ENCODE measurements around the gene C10orf67.
"Not testable (repeated sequence)": the region's sequence is repeated elsewhere in the genome, so short reads cannot be mapped to it uniquely, and the experiment has no call there.

Gene C10orf67

DNA sequence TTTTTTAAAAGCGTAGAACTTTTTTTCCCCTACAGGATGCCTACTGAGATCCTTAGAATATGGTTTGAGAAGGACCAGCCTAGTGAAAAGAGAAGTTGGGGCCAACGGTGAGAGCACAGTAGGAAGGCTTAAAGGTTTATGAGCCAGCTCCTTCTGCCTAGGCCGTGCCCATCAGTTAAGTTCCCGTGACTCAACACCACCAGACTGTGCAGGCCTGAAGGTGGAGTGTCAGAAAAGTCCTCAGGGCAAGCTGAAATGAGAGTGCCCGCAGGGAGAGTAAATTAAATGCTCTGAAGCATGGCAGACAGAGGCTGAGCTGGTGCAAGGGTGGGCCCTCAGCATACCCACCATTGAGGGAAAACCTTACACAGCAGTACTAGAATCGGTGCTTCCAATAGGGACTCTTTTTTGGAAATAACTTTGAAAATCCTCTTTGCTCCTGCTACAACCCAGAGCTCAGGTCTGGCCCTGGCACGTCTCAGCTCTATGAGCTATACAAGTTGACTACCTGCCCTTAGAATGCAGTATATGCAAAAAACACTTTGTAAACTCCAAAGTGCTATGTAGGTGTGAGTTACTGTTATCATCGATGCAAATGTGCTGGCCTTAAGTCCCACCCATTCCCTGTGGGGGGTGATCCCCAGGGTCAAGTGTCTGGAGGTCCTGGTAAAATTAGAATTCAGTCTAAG lies 15.2 kb upstream of the C10orf67 start:
- no peak for DNase-seq (ENCODE audit: low read depth)
- TF ChIP-seq POLR2A (IDR thresholded peaks at IDR 0.05; ENCODE audit: extremely low read depth, insufficient read length): no peak
- TF ChIP-seq, protein P1, sequence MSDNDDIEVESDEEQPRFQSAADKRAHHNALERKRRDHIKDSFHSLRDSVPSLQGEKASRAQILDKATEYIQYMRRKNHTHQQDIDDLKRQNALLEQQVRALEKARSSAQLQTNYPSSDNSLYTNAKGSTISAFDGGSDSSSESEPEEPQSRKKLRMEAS (IDR thresholded peaks at IDR 0.05; ENCODE audit: low read depth, low read length): no peak
- TF ChIP-seq, protein P2, sequence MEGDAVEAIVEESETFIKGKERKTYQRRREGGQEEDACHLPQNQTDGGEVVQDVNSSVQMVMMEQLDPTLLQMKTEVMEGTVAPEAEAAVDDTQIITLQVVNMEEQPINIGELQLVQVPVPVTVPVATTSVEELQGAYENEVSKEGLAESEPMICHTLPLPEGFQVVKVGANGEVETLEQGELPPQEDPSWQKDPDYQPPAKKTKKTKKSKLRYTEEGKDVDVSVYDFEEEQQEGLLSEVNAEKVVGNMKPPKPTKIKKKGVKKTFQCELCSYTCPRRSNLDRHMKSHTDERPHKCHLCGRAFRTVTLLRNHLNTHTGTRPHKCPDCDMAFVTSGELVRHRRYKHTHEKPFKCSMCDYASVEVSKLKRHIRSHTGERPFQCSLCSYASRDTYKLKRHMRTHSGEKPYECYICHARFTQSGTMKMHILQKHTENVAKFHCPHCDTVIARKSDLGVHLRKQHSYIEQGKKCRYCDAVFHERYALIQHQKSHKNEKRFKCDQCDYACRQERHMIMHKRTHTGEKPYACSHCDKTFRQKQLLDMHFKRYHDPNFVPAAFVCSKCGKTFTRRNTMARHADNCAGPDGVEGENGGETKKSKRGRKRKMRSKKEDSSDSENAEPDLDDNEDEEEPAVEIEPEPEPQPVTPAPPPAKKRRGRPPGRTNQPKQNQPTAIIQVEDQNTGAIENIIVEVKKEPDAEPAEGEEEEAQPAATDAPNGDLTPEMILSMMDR (IDR thresholded peaks at IDR 0.05; ENCODE audit: low read depth, low read length): no peak
- no peak for TF ChIP-seq MYC (IDR thresholded peaks at IDR 0.05; ENCODE audit: low read depth, low read length)
- no peak overlapping the region for H3K4me3 ChIP-seq (ENCODE audit: low read depth, low read length)

DNA sequence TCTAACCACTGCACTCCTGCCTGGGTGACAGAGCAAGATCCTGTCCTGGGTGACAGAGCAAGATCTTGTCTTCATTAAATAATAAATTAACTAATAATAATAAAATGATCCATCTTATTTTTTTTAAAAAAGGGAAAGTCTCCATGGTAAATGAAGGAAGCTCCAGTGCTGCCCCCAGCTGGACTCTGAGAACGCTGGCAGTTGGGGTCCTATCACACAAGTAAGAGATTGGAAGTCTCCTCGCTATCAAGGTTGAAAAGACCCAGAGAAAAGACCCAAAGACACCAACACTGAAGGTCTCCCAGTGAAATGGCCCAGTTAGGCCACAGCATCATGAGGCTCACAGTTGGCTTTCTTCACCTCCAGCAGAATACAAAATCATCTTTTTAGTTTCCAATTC lies 13.8 kb upstream of the C10orf67 start:
- no peak for DNase-seq (ENCODE audit: low read depth)
- TF ChIP-seq, protein P2 (IDR thresholded peaks at IDR 0.05; ENCODE audit: low read depth, low read length): no peak
- TF ChIP-seq MYC (IDR thresholded peaks at IDR 0.05; ENCODE audit: low read depth, low read length): no peak
- TF ChIP-seq, protein P1 (IDR thresholded peaks at IDR 0.05; ENCODE audit: low read depth, low read length): no peak
- no peak for TF ChIP-seq POLR2A (IDR thresholded peaks at IDR 0.05; ENCODE audit: extremely low read depth, insufficient read length)
- H3K4me3 ChIP-seq (ENCODE audit: low read depth, low read length): no peak overlapping the region

DNA sequence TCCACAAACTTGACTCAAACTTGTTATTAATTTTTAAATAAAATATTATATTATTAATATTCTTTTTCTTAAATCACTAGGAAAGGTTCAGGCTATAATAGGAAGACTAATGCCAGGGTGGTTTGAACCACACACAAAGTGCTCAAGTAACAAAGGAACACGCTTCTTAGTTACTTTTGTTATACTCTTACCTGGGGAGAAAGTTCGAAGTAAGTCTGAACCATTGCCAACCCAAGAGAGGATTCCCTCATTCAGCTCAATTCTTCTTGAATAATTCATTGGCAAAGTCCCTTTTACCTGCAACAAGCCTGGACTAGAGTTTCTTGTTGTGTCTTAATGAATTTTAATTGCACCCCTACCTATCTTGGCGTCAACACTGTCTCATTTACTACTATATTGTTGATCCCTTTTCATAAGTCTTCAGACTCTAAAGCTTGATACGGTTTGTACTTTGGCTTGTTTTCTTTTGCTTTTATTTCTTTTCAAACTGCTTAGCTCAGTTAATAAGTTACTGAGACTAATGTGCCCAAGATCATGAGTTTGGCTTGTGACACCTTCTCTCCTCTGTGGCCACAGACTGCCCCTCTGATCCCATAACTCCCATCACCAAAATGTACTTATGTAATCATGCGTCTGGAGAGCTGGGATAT lies 10.2 kb upstream of the C10orf67 start:
- H3K4me3 ChIP-seq (ENCODE audit: low read depth, low read length): no peak overlapping the region
- TF ChIP-seq, protein P1 (IDR thresholded peaks at IDR 0.05; ENCODE audit: low read depth, low read length): no peak
- TF ChIP-seq MYC (IDR thresholded peaks at IDR 0.05; ENCODE audit: low read depth, low read length) (no peak), POLR2A (IDR thresholded peaks at IDR 0.05; ENCODE audit: extremely low read depth, insufficient read length) (no peak)
- TF ChIP-seq, protein P2 (IDR thresholded peaks at IDR 0.05; ENCODE audit: low read depth, low read length): no peak
- no peak for DNase-seq (ENCODE audit: low read depth)

DNA sequence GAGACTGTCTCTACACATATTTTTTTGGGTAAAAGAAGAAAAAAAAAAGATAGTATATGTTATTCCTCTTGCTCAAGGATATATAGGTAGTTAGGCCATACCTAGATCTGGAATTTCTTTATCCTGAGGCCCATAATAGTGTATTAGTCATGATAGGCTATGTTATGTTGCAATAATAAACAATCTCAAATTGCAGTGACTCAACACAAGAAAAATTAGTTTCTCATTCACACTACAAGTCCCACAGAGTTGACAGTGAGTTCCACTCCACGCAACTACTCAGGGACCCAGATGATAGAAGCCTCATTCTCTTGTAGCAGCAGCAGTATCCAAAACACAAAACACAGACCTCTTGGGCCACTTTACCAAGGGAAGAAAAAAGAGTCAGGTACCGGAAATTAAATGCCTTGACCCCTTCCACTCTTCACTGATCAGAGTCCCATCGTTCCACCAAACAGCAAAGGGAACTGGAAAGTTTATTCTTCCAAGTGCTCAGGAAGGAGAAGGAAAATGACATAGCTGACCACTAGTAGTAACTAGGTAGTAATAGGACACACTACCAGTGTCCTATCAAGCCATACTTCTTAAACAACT lies 7.4 kb upstream of the C10orf67 start:
- TF ChIP-seq, protein P1 (IDR thresholded peaks at IDR 0.05; ENCODE audit: low read depth, low read length): no peak
- TF ChIP-seq, protein P2 (IDR thresholded peaks at IDR 0.05; ENCODE audit: low read depth, low read length): no peak
- TF ChIP-seq POLR2A (IDR thresholded peaks at IDR 0.05; ENCODE audit: extremely low read depth, insufficient read length) (no peak), MYC (IDR thresholded peaks at IDR 0.05; ENCODE audit: low read depth, low read length) (no peak)

DNA sequence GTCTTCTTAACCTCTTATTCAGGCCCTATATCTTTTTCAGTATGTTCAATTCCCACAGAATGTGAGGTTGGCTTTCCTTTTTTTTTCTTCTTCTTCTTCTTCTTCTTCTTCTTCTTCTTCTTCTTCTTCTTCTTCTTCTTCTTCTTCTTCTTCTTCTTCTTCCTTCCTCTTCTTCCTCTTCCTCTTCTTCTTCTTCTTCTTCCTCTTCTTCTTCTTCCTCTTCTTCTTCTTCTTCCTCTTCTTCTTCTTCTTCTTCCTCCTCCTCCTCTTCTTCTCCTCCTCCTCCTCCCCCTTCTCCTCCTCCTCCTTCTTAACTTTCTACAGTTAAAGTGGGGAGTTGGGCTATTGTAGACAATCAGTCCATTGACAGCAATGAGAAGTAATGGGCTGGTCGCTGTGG lies 6.1 kb upstream of the C10orf67 start:
- not testable (repeated sequence) for H3K4me3 ChIP-seq (ENCODE audit: low read depth, low read length); DNase-seq (ENCODE audit: low read depth)

More for the DNA sequence above, 7.4 kb upstream of the C10orf67 start:
- no peak overlapping the region for H3K4me3 ChIP-seq (ENCODE audit: low read depth, low read length)
- DNase-seq (ENCODE audit: low read depth): no peak

DNA sequence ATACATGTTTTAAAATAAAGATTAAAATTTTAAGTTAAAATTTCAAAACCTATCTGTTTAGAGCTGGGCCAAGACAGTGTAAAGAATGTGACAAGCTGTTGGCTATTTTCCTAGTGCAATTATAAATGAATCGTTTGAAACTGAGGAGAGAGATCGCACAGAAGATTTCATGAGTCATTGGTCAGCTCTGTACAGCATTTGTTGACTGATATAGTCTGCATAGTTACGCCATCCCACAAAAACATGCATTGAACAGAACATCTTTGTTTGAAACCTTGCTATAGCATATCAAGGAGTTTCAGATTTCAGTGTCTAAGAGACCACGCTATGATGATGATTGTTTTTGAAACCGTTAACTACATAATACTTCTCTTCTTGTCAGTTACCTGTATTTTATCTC lies 1.3 kb upstream of the C10orf67 start:
- H3K4me3 ChIP-seq (ENCODE audit: low read depth, low read length): no peak overlapping the region
- TF ChIP-seq, protein P2 (IDR thresholded peaks at IDR 0.05; ENCODE audit: low read depth, low read length): no peak
- TF ChIP-seq MYC (IDR thresholded peaks at IDR 0.05; ENCODE audit: low read depth, low read length): no peak
- no peak for TF ChIP-seq POLR2A (IDR thresholded peaks at IDR 0.05; ENCODE audit: extremely low read depth, insufficient read length)
- TF ChIP-seq, protein P1 (IDR thresholded peaks at IDR 0.05; ENCODE audit: low read depth, low read length): no peak
- DNase-seq (ENCODE audit: low read depth): no peak

All from NB4 (cell line).